Keratinocyte (primary cell): ENCODE measurements around the gene IL1RL1. TPM values are rescaled to one million over a fixed set of nuclear protein-coding genes. Genes with fewer than 3 reads are reported as not detected.

ENCODE experiments used
- DNase-seq: peaks from one replicate; pipeline ENCODE4 v3.0.0-alpha.2; 2011; ENCODE audit warnings: low read depth, missing footprints, low spot score
- FAIRE-seq: peaks from 2 replicates; lab custom pipeline; 2011; peaks lifted over from hg19 to GRCh38; lab: Jason Lieb, UNC
- H2AFZ ChIP-seq: 2 replicates; pipeline ENCODE4 v1.6.0; 2012; ENCODE audit warnings: low read length, control low read depth, inconsistent platforms; ENCODE audit not compliant: control insufficient read depth
- H3K27ac ChIP-seq: 2 replicates; pipeline ENCODE4 v1.5.1; 2011; ENCODE audit warnings: low read length; ENCODE audit not compliant: control insufficient read depth, insufficient read depth
- H3K27me3 ChIP-seq: 3 replicates; pipeline ENCODE4 v1.6.0; 2011; ENCODE audit warnings: low read length; ENCODE audit not compliant: control insufficient read depth, insufficient read depth; ENCODE audit errors: extremely low read depth
- H3K36me3 ChIP-seq, 2 experiments: 2 replicates in 1 of 2; 3 replicates in 1 of 2; pipeline ENCODE4 v1.5.1; 2011; ENCODE audit warnings: low read length in 2 of 2, mild to moderate bottlenecking in 1 of 2; ENCODE audit not compliant: control insufficient read depth in 2 of 2, insufficient read depth in 2 of 2; ENCODE audit errors: extremely low read depth in 1 of 2
- H3K4me1 ChIP-seq: 3 replicates; pipeline ENCODE4 v1.5.1; 2011; ENCODE audit warnings: low read length; ENCODE audit not compliant: control insufficient read depth, insufficient read depth; ENCODE audit errors: extremely low read depth
- H3K4me2 ChIP-seq: 3 replicates; pipeline ENCODE4 v1.6.0; 2011; ENCODE audit warnings: low read depth, low read length; ENCODE audit not compliant: control insufficient read depth, insufficient read depth; ENCODE audit errors: extremely low read depth
- H3K4me3 ChIP-seq, 3 experiments: fragments of 200-600 bp in 1 of 3; sonication (generic) in 1 of 3; 2 replicates in 2 of 3; 3 replicates in 1 of 3; pipeline ENCODE4 v1.5.1; 2011 to 2016; ENCODE audit warnings: low read length in 3 of 3, mild to moderate bottlenecking in 3 of 3, control low read depth in 2 of 3, inconsistent platforms in 1 of 3, low read depth in 1 of 3, mixed read lengths in 1 of 3, mixed run types in 1 of 3, moderate library complexity in 1 of 3; ENCODE audit not compliant: control insufficient read depth in 2 of 3, insufficient read depth in 2 of 3; ENCODE audit errors: extremely low read depth in 1 of 3
- H3K79me2 ChIP-seq: 2 replicates; pipeline ENCODE4 v1.6.0; 2012; ENCODE audit warnings: low read length; ENCODE audit not compliant: control insufficient read depth, insufficient read depth
- H3K9ac ChIP-seq: 3 replicates; pipeline ENCODE4 v1.6.0; 2011; ENCODE audit warnings: low read length; ENCODE audit not compliant: control insufficient read depth, insufficient read depth; ENCODE audit errors: extremely low read depth
- H3K9me1 ChIP-seq: 3 replicates; pipeline ENCODE4 v1.6.0; 2011; ENCODE audit warnings: low read length; ENCODE audit not compliant: control insufficient read depth, insufficient read depth; ENCODE audit errors: extremely low read depth
- H3K9me3 ChIP-seq: 2 replicates; pipeline ENCODE4 v1.5.1; 2012; ENCODE audit warnings: low read depth, low read length; ENCODE audit not compliant: control insufficient read depth
- H4K20me1 ChIP-seq: 3 replicates; pipeline ENCODE4 v1.6.0; 2011; ENCODE audit warnings: low read length; ENCODE audit not compliant: control insufficient read depth, insufficient read depth; ENCODE audit errors: extremely low read depth
- EZH2 ChIP-seq: IDR thresholded peaks from one replicate; pipeline ENCODE4 v1.6.1; 2012; ENCODE audit warnings: inconsistent platforms, mild to moderate bottlenecking, low read length, moderate library complexity
- dilution Hi-C: fragments of 300-500 bp; cut with MboI; formaldehyde crosslinking; loops from one replicate; pipeline ENCODE4 v1.7.0; 2020; ENCODE audit warnings: low sequenced_read_pairs; ENCODE audit not compliant: extremely low pct_ligation_motif_present
- polyA plus RNA-seq, 5 experiments: library from polyadenylated mRNA; depleted of rRNA in 3 of 5; stranded (reverse) in 3 of 5; stranded (forward) in 1 of 5; unstranded in 1 of 5; fragments of >200 nt; gene quantifications; 1 replicate in 1 of 5; 2 replicates in 3 of 5; 3 replicates in 1 of 5; pipeline versions ENCODE4 v1.2.1 to v1.2.3, GENCODE V29; 2011 to 2012; ENCODE audit warnings: missing spikeins in 2 of 5, low read depth in 1 of 5, low replicate concordance in 1 of 5
- TF ChIP-seq, protein P1 (sequence below), 3 experiments: IDR thresholded peaks in 1 of 3; conservative IDR thresholded peaks in 1 of 3; optimal IDR thresholded peaks in 1 of 3; 2 replicates in 2 of 3; 3 replicates in 1 of 3; pipeline versions ENCODE3 to v1.5.1; 2011; ENCODE audit warnings: low read length in 3 of 3, mild to moderate bottlenecking in 3 of 3, moderate library complexity in 2 of 3, control low read depth in 1 of 3, inconsistent platforms in 1 of 3; ENCODE audit not compliant: insufficient read depth in 2 of 3; ENCODE audit errors: extremely low read depth in 1 of 3

Gene IL1RL1
- polyA plus RNA-seq, 1 donor (not counting 4 experiments of a cell fraction or from before 2014, with no cell fraction given): 0.93 TPM

- dilution Hi-C loops: no loop called here
- no peak overlapping the region for H3K27ac ChIP-seq
- H3K9ac ChIP-seq: no peak overlapping the region
- no peaks in the 10 kb centered on the region for H3K9me1 ChIP-seq
- TF ChIP-seq, protein P1, sequence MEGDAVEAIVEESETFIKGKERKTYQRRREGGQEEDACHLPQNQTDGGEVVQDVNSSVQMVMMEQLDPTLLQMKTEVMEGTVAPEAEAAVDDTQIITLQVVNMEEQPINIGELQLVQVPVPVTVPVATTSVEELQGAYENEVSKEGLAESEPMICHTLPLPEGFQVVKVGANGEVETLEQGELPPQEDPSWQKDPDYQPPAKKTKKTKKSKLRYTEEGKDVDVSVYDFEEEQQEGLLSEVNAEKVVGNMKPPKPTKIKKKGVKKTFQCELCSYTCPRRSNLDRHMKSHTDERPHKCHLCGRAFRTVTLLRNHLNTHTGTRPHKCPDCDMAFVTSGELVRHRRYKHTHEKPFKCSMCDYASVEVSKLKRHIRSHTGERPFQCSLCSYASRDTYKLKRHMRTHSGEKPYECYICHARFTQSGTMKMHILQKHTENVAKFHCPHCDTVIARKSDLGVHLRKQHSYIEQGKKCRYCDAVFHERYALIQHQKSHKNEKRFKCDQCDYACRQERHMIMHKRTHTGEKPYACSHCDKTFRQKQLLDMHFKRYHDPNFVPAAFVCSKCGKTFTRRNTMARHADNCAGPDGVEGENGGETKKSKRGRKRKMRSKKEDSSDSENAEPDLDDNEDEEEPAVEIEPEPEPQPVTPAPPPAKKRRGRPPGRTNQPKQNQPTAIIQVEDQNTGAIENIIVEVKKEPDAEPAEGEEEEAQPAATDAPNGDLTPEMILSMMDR (optimal IDR thresholded peaks at IDR 0.05 in 1 of 3, IDR thresholded peaks at IDR 0.05 in 1 of 3, conservative IDR thresholded peaks at IDR 0.05 in 1 of 3; ENCODE audit: extremely low read depth in 1 of 3, insufficient read depth in 2 of 3, low read length in 3 of 3): no peak
- no peak for TF ChIP-seq EZH2
- DNase-seq (no peak), FAIRE-seq (no peak)
- H3K9me3 ChIP-seq: no peaks in the 10 kb centered on the region
- H2AFZ ChIP-seq: no peak overlapping the region
- no peaks in the 10 kb centered on the region for H3K36me3 ChIP-seq
- no peak overlapping the region for H3K4me2 ChIP-seq
- no peaks in the 10 kb centered on the region for H3K27me3 ChIP-seq
- H3K4me3 ChIP-seq: no peak overlapping the region
- H3K79me2 ChIP-seq: no peaks in the 10 kb centered on the region
- no peaks in the 10 kb centered on the region for H4K20me1 ChIP-seq
- no peaks in the 10 kb centered on the region for H3K4me1 ChIP-seq
Measured at GRCh38 chr2:102304268-102304667, 7.1 kb upstream of the IL1RL1 start.

DNA sequence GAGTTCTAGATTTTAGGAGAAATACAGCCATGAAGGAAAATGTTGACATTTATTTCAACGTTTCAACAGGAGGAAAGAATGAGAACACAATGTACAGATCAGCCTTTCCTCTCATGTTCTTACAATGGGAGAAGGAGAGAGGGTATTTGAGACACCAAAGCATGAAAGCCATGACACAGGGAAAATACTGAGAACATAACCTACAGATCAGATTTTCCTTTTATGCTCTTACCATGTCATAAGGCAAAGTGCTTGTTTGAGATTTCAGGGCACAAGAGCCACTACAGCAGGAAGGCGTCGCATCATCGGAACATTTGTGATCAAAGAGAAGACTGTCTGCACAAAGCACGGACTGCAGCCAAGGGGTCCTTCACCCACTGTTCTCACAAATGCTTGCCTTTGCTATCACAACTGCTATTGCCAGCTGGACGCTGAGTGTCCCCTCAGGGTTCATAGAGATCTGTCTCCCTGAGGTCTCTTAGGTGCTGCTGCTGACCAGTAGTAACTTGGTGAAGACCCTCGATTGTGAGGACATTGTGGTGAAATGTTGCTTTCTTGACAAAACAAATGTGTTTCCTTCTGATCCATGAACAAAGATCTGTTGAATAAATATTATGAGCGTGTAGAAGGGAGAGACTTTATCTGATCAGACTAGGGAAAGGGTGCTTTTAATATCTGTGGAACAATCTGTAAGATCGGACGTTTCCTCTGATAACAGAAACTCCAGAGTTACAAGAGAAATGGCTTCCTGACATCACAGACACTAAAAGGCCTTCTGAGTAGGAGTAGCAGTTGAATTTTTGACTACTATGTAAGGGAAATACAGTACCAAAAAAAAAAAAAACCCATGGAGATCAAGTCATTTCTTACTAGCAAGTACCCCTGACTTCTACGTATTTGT, 6.4 kb upstream of the IL1RL1 start:
- Histone ChIP-seq H3K79me2 (no peaks in the 10 kb centered on the region), H3K4me3 (no peak overlapping the region), H3K27me3 (no peaks in the 10 kb centered on the region), H3K9me1 (no peaks in the 10 kb centered on the region), H4K20me1 (no peaks in the 10 kb centered on the region), H3K9me3 (no peaks in the 10 kb centered on the region), H3K4me2 (no peak overlapping the region), H3K9ac (no peak overlapping the region), H3K4me1 (no peaks in the 10 kb centered on the region), H3K36me3 (no peaks in the 10 kb centered on the region), H3K27ac (no peak overlapping the region), H2AFZ (no peak overlapping the region)
- dilution Hi-C loops: no loop called here
- TF ChIP-seq, protein P1 (optimal IDR thresholded peaks at IDR 0.05 in 1 of 3, IDR thresholded peaks at IDR 0.05 in 1 of 3, conservative IDR thresholded peaks at IDR 0.05 in 1 of 3; ENCODE audit: extremely low read depth in 1 of 3, insufficient read depth in 2 of 3, low read length in 3 of 3): no peak
- TF ChIP-seq EZH2: no peak
- DNase-seq (no peak), FAIRE-seq (no peak)
